NCI-H2196 treated with DMSO at 0.1 percent for 48 hours (cell line): Measurements from ENCODE around the gene HAGH.
"Not testable (repeated sequence)": the region's sequence is repeated elsewhere in the genome, so short reads cannot be mapped to it uniquely, and the experiment has no call there.

Source experiments
- DNase-seq: peaks from one replicate; lab custom pipeline; 2025; ENCODE audit not compliant: unreplicated experiment; lab: John Stamatoyannopoulos, UW

Gene HAGH

GRCh38 chr16:1826691-1827573, at the start of gene HAGH, which contains the start of gene FAHD1:
HAGH (minus strand) TSS chr16:1826825; CDS start chr16:1826787, 38 bp downstream.
FAHD1 (plus strand) TSS chr16:1827206; CDS start chr16:1827239, 33 bp downstream.
- peak; percentile 85 for DNase-seq

GRCh38 chr16:1876066-1876465, 49.4 kb upstream of the HAGH start:
- DNase-seq, result not testable (repeated sequence)

GRCh38 chr16:1874854-1875253, 48.2 kb upstream of the HAGH start:
- DNase-seq, result no peak

GRCh38 chr16:1871974-1872635, 45.5 kb upstream of the HAGH start, which contains the start of gene MEIOB:
MEIOB (minus strand) TSS chr16:1872164; CDS start chr16:1868175, 3,989 bp downstream.
- DNase-seq, result no peak

- DNase-seq, result no peak
Measured at GRCh38 chr16:1870365-1871082, 43.9 kb upstream of the HAGH start.

- no peak for DNase-seq
Measured at GRCh38 chr16:1865902-1866690, 39.5 kb upstream of the HAGH start.

- DNase-seq, result peak; percentile 19
Measured at GRCh38 chr16:1863681-1864460, 37.2 kb upstream of the HAGH start.

GRCh38 chr16:1862394-1862793, 35.8 kb upstream of the HAGH start:
- DNase-seq, result no peak

- no peak for DNase-seq
Measured at GRCh38 chr16:1861730-1862129, 35.1 kb upstream of the HAGH start.

GRCh38 chr16:1859650-1860049, 33.0 kb upstream of the HAGH start:
- no peak for DNase-seq

GRCh38 chr16:1858189-1858865, 31.7 kb upstream of the HAGH start:
- DNase-seq, result no peak

- no peak for DNase-seq
Measured at GRCh38 chr16:1857433-1858097, 30.9 kb upstream of the HAGH start.

- DNase-seq, result no peak
Measured at GRCh38 chr16:1851793-1852192, 25.2 kb upstream of the HAGH start.

GRCh38 chr16:1850981-1851380, 24.4 kb upstream of the HAGH start:
- no peak for DNase-seq

GRCh38 chr16:1846416-1846815, 19.8 kb upstream of the HAGH start:
- DNase-seq, result no peak

GRCh38 chr16:1845985-1846384, 19.4 kb upstream of the HAGH start:
- DNase-seq, result no peak

- no peak for DNase-seq
Measured at GRCh38 chr16:1839554-1839953, 12.9 kb upstream of the HAGH start.

- DNase-seq, result no peak
Measured at GRCh38 chr16:1834096-1834495, 7.5 kb upstream of the HAGH start.
